ENCODE data around the gene FXYD6.
A peak's percentile ranks its signal among the peaks of the same experiment; 100 is the strongest.

FXYD6 gene

GRCh38 chr11:117830674-117831351 lies 45.6 kb downstream of the FXYD6 start:
- TF ChIP-seq, protein P1, sequence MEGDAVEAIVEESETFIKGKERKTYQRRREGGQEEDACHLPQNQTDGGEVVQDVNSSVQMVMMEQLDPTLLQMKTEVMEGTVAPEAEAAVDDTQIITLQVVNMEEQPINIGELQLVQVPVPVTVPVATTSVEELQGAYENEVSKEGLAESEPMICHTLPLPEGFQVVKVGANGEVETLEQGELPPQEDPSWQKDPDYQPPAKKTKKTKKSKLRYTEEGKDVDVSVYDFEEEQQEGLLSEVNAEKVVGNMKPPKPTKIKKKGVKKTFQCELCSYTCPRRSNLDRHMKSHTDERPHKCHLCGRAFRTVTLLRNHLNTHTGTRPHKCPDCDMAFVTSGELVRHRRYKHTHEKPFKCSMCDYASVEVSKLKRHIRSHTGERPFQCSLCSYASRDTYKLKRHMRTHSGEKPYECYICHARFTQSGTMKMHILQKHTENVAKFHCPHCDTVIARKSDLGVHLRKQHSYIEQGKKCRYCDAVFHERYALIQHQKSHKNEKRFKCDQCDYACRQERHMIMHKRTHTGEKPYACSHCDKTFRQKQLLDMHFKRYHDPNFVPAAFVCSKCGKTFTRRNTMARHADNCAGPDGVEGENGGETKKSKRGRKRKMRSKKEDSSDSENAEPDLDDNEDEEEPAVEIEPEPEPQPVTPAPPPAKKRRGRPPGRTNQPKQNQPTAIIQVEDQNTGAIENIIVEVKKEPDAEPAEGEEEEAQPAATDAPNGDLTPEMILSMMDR (conservative IDR thresholded peaks at IDR 0.05; ENCODE audit: low read depth, low read length), result no peak
- H3K4me3 ChIP-seq (ENCODE audit: low read depth, low read length), result no peak overlapping the region
- DNase-seq (ENCODE audit: low read depth), result no peak

GRCh38 chr11:117830072-117830471 lies 46.4 kb downstream of the FXYD6 start:
- no peak for DNase-seq (ENCODE audit: low read depth)
- no peak overlapping the region for H3K4me3 ChIP-seq (ENCODE audit: low read depth, low read length)
- TF ChIP-seq, protein P1 (conservative IDR thresholded peaks at IDR 0.05; ENCODE audit: low read depth, low read length), result no peak

GRCh38 chr11:117829369-117829725 lies 47.1 kb downstream of the FXYD6 start:
- no peak for DNase-seq (ENCODE audit: low read depth)
- TF ChIP-seq, protein P1 (conservative IDR thresholded peaks at IDR 0.05; ENCODE audit: low read depth, low read length), result no peak
- H3K4me3 ChIP-seq (ENCODE audit: low read depth, low read length), result no peak overlapping the region

GRCh38 chr11:117828611-117829368 lies 47.7 kb downstream of the FXYD6 start:
- peak; percentile 66 for DNase-seq (ENCODE audit: low read depth)
- TF ChIP-seq, protein P1 (conservative IDR thresholded peaks at IDR 0.05; ENCODE audit: low read depth, low read length), result no peak
- H3K4me3 ChIP-seq (ENCODE audit: low read depth, low read length), result no peak overlapping the region

DNA sequence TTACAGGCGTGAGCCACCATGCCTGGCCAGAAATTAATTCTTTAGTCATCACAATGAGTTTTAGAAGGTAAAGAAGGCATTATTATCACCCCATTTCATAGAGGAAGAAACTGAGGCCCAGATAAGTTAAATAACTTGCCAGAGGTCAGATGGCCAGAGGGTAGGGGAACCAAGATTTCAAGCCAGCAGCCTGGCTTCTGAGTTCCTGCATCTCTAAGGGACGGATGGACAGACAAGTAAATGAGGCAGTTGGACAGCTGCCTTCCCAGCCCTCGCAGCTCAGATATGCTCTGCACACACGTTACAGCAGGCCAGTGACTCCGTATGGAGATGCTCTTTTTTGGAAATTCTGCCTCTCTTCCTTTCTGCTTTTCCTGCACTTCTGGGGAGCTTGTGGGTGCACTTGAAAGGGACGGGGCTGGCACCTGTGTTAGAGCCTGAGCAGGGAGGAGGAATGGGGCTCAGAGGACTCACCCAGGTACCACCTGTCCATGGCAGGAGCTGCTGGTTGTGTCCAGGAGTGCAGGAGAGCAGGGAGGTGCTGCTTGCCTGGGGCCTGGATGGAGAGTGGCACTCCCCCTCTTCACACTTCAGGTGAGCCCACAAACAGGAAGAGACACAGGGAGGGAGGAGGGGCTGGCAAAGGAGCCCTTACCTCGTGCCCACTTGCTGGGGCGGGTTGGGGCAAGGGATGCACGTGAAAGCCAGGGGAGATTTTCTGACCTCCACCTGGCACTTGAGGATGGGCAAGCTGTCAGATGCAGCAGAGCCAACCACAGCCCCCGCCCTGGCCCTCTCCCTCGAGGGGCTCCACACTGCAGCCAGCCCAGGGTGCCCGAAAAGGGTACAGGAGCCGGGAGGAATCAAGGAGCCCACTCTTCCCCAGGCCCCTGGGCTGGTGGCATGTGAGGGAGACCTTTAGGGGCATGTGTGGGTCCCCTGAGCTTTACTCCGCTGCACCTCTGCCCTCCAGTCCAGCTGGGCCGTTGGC lies 48.6 kb downstream of the FXYD6 start:
- TF ChIP-seq, protein P1 (conservative IDR thresholded peaks at IDR 0.05; ENCODE audit: low read depth, low read length), result no peak
- no peak overlapping the region for H3K4me3 ChIP-seq (ENCODE audit: low read depth, low read length)
- no peak for DNase-seq (ENCODE audit: low read depth)

DNA sequence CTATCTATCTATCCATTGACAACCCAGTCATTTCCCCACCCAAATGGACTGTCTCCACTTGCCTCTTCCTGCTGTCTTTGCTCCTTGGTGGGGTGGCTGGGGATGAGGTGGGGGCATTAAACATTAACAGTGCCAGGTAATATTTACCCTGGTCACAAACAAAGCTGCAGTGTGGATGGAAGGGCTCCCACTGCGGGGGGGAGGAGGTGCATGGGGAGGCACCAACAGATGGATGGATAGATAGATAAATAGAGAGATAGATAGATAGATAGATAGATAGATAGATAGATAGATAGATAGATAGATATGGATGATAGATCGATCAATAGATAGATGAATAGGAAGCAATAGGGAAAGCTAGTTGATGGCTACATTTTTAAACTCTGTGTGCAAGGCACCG lies 49.6 kb downstream of the FXYD6 start:
- no peak for DNase-seq (ENCODE audit: low read depth)
- H3K4me3 ChIP-seq (ENCODE audit: low read depth, low read length), result no peak overlapping the region
- TF ChIP-seq, protein P1 (conservative IDR thresholded peaks at IDR 0.05; ENCODE audit: low read depth, low read length), result no peak
